Activated naive CD4-positive, alpha-beta T cell treated with anti-CD3 and anti-CD28 coated beads, Interleukin-2, amount 50 U/mL, for 16 hours (primary cell): ENCODE measurements around the gene NANOS3.
A peak's percentile ranks its signal among the peaks of the same experiment; 100 is the strongest.

Experiments
- DNase-seq: peaks from one replicate; pipeline ENCODE4 v3.0.0-alpha.2; 2020

The NANOS3 gene

DNA sequence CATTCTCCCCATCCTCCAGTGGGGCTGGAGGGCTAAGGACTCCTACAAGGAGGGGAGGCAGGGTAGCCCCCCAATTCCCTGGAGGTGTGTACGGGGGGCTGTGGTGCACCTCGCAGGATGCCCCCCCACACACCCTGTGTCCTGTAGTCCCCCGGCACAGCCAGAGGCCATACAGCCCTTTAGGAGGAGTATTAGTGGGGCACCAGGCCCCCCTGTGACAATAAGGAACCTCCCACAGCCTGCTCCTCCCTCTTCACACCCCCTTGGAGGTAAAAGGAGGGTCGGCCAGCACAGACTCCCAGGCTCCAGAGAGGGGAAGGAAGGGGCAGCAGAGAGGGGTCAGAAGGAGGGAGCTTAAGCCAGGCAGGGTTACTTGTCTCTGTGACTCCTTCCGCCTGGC lies at the start of gene NANOS3:
Gene NANOS3 (plus strand): TSS at position 301 of the 400 bp plus-strand sequence. CDS start 115 bp downstream, outside the sequence.
- DNase-seq = no peak

DNA sequence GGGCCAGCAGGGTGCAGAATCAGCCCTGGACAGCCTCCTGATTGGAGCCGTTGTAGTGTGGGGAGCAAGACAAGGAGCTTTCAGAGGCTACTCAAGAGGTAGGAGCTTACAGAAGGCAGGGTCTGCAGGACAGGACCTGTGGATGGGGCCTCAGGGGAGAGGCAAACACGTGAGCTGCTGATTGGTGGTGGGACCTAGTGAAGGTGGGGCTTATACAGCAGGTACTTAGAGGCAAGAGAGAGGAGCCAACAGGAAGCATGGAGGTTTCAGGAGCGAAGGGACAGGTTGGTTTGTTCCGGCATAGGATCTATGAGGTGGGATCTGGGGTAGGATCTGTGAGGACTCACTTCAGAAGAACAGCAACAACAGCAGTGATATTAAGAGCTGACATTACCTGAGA lies 49.3 kb upstream of the NANOS3 start:
- no peak for DNase-seq

DNA sequence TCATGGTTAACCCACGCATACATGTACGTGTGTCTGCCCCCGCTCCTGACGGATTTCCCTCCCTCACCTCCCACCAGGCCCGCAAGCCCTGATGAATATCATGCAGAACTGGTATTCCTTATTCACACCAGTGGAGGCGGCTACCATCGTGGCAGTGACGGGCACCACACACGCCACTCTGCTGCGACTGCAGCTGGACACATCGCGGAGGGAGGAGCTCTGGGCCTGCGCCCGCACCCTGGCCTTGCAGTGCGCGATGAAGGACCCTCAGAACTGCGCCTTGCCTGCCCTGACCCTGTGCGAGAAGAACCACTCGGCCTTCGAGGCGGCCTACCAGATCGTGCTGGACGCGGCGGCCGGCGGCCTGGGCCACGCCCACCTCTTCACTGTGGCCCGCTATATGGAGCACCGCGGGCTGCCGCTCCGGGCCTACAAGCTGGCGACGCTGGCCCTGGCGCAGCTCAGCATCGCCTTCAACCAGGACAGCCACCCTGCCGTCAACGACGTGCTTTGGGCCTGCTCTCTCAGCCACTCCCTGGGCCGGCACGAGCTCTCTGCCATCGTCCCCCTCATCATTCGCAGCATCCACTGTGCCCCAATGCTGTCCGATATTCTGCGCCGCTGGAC lies 46.7 kb upstream of the NANOS3 start:
- DNase-seq = no peak

DNA sequence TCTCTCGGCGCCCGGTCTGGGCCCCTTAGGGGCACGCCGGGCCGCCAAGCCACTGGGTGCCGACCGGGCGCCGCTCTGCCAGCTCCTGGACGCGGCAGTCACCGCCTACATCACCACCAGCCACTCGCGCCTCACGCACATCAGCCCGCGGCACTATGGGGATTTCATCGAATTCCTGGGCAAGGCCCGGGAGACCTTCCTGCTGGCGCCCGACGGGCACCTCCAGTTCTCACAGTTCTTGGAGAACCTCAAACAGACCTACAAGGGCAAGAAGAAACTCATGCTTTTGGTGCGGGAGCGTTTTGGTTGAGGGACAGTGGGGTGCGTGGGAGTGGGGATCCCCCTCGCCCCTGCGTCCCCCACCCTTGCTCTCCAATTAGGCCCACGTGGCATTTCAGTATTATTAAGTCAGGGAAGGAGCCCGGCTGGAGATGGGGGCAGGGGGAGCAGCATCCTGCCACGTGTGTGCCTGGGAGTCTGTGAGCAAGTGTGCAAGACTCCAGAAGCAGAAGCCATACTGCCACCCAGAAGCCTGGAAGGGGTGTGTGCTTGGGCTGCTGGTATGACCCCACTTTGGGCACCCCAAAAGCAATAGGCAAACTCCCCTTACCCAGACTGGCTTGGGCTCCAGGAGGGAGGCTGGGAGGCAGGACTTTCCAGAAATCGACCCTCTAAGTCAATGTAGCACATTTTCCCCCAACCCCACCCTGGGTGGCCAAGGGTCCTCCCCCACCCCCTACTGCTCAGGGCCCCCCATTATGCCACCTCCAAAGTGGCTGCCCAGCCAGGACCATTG lies 46.0 kb upstream of the NANOS3 start:
- no peak for DNase-seq

DNA sequence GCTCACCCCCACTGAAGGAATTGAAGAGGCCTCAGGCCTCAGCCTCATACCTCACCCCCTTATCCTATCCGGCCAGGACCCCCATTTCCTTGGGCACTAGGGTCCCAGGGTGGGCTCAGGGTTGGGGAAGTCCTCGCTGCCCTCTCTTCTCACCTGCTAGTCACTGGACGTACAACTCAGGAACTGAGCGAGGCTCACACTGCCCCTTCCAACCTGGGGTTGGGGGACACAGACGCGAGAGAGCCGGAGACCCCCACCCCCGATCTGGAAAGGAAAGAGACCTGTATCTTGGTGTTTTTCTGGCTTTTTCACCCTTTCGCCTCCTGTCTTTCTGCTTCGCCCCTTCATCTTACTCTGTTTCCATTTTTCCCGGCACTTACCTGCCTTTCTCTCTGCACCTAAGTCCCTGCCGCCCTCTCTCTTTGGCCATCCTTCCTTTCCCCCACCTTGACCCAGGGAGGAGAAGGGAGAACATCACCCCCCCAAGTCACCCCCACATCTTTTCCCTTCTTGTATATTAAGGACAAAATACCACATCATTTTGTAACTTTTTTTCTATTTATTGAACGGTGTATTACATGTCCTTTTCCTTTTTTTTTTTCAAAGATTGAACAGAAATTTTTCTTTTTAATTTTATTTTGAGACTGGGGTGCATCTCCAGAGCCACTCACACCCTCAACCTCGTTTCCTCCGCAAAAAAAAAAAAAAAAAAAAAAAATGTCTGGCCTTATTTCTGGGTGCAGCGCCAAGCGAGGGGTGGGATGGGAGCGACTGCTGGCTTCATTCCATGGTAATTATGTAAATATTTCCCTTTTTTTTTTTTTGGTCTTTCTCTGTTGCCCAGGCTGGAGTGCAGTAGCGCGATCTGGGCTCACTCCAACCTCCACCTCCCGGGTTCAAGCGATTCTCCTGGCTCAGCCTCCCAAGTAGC lies 45.1 kb upstream of the NANOS3 start:
- no peak for DNase-seq

DNA sequence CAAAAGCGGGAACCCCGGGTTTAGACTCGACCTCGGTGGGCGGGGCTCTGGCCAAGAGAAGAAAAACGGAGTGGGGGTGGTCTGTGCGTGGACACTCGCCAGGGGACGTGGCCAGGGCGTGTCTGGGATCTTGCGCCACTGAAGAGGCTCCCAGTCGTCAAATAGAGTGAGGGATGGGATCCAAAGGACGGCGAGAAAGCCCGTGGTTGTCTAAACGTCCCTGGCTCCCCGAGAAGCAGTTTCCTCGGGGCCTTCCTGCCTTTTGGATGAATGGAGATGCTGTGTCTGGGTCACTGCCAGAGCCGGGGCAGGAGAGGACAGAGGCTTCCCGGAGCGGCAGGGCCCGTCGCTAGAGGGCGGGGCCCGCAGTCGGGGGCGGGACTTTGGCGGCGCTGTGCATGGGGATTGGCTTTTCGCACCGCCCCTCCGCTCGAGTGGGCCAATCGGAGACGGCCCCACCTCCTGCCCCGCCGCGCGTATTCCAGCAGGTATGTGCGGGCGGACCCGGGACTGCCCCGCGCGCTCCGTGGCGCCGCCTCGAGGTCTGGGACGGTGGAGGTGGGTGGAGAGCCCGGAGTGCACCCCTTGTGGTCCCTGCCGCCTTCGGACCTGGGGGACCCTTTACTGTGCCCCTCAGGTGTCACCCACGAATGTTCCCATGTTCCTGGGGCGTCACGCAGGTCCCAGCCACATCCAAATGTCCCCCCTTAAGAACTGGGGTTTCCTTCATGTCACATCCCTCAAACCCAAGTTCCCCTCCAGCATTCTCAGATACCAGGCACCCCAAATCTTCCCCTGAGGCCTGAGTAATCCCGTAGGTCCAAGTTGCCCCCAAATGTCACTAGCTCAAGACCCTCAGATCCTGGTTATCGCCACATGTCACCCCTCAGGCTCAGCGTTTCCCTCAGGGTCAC lies 43.3 kb upstream of the NANOS3 start:
- DNase-seq = peak; percentile 93

DNA sequence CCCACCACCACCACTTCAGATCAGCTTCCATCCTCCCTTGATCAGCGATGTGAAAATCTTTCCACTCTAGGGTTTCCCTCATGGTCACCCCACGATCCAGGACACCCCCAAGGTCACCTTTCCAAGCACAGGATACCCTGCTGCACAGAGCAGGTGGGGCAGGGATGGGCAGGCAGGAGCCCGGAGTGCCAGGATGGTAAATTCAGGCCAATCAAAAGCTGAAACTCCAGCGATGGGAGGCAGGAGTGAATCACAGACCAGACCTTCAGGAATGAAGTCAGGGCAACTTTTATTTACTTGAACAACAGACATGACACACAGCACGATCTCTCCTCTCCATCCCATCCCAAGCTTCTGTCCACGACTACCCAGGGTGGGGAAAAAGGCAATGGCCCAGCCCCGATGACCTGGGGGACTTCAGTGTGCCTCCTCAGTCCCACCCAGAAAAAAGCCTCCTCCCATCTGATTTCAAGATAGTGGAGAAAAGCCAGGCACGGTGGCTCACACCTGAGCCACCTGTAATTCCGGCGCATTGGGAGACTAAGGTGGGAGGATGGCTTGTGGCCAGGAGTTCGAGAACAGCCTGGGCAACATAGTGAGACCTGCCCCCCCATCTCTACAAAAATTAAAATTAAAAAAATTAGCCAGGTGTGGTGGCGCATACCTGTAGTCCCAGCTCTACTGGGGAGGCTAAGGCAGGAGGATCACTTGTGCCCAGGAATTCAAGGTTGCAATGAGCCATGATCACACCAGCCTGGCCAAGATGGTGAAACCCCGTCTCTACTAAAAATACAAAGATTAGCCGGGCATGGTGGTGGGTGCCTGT lies 42.5 kb upstream of the NANOS3 start:
- DNase-seq = no peak

DNA sequence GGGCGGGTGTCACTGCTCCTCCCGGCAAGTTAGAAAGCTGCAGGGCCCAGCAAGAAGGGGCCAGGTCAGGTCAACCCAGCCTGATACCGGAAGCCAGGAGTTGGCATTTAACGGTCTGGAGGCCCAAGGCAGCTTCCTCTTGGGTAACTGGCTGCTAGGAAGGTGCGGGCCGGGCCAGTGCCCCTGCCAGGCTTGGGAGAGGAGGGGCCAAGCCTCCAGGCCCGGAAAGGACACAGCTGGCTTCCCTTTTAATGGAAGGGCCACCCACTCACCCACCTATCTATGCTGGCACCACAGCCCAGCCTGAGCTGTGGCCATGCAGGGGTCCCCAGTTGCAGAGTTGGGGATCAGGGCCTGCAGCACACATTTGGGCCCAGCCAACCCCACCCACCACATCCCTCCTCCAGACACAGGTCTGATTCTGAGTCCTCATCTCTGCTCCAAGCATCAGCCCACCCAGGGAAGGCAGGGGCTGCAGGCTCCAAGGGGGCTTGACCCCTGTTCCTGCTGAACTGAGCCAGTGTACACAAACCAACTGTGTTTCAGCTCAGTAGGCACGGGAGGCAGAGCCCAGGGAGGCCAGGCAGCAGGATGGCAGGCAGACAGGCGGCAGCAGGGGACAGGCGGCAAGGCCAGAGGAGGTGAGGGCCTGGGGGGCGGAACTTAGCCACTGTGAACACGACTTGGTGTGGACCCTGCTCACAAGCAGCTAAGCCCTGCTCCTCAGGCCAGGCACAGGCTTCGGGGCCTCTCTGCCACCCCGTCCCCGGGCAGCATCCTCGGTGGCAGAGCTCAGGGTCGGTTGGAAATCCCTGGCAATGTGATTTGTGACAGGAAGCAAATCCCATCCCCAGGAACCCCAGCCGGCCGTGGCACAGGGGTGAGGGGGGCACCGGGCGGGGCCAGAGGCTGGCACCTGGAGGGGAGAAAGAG lies 40.9 kb upstream of the NANOS3 start:
- DNase-seq = no peak

DNA sequence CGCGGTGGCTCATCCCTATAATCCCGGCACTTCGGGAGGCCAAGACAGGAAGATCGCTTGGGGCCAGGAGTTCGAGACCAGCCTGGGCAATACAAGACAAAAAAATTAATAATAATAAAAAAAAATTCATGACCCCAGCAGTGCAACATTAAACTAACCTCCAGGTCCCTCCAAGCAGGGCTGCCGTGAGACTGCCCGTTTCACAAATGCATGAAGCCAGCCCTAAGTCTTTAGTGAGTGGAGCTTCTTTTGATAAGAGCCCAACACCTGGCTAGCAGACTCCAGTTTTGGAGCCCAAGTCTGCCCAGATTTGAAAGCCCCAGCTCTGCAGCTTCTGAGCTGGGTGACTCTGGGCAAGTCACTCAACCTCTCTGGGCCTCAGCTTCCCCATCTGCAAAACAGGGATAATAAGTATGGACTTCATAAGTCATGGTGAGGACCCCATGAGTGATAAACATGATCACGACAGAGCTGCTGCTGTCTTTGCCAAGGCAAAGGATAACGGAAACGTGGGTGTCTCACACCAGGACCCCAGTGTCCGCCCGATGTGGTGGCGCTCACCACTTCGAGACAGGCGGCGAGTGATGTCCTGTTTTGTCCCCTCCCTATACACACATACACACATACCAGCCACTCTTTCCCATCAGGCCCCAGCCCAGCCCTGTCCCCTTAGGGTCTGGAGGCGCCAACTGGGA lies 38.4 kb upstream of the NANOS3 start:
- DNase-seq = no peak

DNA sequence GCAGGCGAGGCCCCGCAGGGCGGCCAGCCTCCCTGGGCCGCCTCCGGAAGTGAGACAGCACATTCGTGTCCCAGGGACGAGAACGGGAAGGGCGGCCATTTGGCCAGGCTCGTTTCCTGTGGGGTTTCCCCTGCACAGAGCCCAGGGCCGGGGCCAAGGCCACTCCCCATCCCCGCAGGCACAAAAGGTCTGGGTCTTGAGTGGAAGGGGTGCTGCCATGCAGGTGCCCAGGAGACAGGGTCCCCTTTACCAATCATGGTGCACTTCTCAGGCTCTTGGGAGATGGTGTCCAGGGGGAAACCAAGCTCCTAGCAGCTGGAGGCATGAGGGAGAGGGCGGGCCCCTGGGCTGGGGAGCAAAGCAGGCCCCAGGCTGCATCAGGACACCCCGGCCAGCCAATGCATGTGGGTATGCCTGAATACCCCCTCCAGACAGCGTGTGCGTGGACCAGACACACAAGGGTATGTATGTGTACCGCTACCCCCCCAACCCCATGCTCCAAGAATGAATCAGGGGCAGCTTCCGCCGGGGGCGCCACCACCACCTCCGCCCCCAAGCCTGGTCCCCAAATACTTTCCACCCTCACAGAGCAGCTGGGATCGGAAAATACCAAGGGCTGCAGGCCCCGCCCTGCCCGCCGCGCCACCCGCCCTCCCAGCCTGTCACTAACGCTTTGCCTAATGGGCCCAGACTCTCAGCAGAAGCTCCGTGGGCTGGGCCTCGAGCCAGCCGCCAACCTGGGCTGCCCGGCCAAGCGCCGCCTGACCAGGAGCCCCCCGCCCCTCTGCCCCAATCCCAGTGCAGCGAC lies 37.6 kb upstream of the NANOS3 start:
- peak; percentile 86 for DNase-seq

DNA sequence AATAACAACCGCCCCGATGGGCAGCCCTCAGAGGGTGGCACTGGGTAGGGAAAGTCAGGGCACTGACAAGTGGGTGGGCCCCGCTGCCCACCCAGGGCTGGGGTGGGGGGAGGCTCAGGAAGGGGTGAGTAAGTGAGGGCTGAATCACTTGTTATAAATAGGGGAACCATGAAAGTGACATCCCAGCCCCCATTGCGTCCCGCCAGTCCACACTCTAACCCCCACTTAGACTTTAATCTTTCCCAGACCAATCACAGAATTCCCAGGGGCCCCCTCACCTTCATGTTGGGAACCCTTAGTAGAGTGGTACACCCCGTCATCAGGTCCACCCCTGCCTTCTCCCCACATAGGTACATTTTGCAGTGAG lies 37.0 kb upstream of the NANOS3 start:
- DNase-seq = no peak

DNA sequence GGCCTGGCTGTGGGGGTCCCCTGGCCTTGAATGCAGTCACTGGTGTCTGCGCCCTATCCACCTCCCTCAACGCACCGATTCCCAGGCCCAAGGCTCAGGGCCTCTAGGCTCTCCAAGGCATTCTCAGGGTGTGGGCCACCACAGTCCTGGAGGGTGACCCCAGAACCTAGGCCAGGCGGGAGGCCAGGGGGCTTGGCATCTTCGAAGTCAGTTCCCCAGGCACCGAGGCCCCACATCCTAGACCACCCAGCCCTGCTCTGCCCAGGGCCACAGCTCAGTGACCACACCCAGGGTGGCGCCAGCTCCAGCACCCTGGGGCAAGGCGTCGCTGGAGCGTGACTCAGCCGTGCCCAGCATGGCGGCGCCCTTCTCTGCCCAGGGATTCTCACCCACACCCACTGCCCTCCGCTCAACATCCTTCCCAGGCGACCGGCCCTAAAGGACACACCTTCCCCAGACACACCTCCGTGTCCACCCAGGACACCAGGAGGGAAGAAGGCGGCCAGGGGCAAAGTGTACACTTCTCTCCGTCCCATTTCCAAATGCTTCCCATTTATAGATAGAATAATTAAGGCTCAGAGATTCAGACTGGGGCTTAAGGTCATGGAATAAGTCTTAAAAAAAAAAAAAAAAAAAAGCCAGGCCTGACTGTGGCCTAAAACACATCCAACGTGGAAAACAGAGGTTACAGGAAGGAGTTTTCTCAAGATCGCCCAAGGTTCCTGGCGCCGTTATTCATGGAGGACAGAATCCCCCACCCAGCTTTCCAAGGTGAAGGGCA lies 36.4 kb upstream of the NANOS3 start:
- DNase-seq = no peak

DNA sequence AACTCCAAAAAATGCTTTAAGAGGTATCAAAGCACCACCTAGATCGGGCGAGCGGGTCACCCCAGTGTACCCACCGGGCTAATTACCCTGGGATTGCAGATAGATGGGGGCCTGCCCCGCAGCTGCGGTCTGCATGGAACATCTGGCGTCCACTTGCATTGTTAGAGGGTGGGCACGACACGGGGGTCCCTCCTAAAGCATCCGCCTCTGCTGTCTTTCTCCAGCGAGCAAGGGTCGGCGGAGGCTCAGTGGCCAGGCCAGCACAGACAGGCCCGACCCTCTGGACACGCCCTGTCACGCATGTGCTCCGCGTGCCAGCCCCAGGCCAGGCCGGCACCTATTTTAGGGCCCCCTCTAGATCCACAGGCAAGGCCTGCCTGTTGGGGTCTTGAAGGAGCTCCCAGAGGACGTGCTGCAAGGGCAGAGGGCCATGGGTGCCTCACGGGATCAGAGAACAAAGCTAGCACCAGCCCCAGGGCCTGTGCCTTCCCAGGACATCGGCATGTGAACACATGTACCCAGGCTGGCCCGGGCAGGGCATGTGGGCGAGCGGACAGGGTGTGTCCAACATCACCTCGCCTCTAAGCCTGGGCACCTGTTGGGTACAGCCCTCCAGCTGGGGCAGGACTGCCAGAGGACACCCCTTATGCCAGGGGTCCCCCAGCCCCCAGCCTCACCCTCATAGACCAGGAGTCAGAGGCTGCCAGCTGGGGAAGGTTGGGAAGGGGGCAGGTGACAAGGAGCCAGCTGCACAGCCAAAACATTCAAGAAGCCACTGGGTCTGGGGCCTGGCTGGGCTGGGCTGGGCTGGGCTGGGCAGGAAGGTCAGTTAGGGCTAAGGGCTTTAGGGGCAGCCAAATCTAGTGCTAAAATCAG lies 35.6 kb upstream of the NANOS3 start:
- no peak for DNase-seq

DNA sequence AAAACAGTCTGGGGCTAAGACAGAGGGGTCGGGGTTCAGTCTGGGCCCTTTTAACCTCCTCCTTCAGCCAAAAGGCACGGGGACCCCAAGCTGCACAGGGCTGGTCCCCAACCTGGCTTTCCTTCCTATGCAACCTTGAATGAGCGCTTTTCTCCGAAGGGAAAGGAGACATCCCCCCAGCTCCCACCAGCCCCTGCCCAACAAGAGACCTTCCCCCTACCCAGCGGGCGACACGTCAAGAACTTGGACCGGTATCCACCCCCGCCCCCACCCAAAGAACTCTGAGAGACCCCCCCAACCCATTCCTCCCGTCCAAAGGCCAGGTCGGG lies 35.0 kb upstream of the NANOS3 start:
- no peak for DNase-seq

DNA sequence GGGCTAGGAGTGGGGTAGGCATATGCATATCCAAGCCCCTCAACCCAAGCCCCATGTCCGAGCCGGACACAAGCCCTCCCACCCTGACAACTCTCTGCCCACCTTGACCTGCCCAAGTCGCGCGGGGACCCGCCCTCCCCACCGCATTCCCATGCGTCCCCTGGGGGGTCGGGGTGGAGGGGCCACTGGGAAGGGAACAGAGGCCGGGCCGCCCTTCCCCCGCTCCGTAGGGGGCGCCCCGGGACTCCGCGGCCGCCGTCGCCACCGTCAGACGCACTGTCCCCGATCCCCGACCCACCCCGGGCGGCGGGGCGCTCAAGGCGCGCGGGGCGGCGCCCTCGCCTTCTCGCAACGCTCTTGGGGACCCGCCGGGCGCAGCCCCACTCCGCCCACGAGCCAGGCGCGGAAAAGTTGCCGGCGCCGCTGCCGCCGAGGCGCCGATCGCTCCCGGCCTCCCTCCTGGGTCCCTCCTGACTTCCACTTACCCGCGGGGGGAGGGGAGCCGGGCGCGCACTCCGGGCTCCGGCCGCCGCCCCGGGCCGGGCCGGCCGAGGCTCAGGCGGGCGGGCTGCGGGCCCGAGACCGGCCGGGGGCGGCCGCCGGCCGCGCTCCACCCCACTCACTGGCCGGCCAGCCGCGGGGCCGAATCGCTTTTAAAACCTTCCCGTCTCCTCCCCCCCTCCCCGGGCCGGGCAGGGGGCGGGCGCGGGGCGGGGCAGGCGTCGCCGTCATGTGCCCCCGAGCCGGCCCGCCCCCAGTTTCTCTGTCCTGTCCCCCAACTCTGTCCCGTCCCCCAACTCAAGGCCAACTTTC lies 34.4 kb upstream of the NANOS3 start:
- peak; percentile 59 for DNase-seq
